ENCODE results near the gene NHP2. TPM values are rescaled to one million over a fixed set of nuclear protein-coding genes. Genes with fewer than 3 reads are reported as not detected.
A peak's percentile ranks its signal among the peaks of the same experiment; 100 is the strongest.

The NHP2 gene
- total RNA-seq, 2 experiments from 2014 or later: 42.2 to 44.5 TPM

DNA sequence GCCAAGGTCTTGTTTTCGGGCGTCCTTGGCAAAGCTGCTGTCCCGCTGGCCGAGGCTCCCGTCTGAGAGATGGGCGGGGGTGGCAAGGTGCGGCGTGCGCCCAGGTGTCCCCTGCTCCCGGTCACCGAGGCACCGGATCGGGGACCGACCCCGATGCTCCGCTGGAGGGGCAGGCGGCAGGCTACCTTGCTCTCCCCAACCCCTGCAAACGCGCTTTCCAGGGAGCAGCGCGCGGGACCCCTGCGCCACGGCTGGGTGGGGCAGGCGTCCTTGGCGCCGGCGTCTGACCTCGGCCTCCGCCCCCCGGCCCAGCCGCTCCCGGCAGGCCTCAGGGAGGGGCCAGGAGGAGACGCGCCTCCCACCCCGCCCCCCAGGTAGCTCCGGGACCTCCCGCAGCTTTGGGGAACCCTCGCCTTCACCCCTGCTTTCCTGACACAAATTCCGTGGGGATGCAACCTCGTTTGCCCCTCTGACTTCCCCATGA, 39.8 kb downstream of the NHP2 start:
- H3K9me3 Mint-ChIP-seq: no peaks in the 10 kb centered on the region
- H3K27me3 Mint-ChIP-seq: no peaks in the 10 kb centered on the region
- ATAC-seq (ENCODE audit: poor library complexity) (no peak), DNase-seq (peak in 2 of 14 experiments; percentile 32 to 41)
- peaks cover 38% of the 10 kb centered on the region for H3K4me1 Mint-ChIP-seq (ENCODE audit: low read depth)
- no peaks in the 10 kb centered on the region for H3K36me3 ChIP-seq (ENCODE audit: insufficient read depth, low read length)
- CTCF ChIA-PET: interaction anchor here (1.1 to 1.7 kb wide), 2 partner anchors 17 to 38 kb away, joined by 3 to 4 read pairs; partner anchors contain the start of gene RMND5B
- H3K4me3 ChIP-seq (ENCODE audit: low read length): peak overlapping the region; percentile 55
- H3K36me3 Mint-ChIP-seq (ENCODE audit: low read depth): no peaks in the 10 kb centered on the region
- H3K4me1 ChIP-seq (ENCODE audit: insufficient read depth, low read length): peaks cover 55% of the 10 kb centered on the region
- POLR2A ChIA-PET: interaction anchor here (1.3 kb wide), 1 partner anchor 40 kb away, joined by 4 read pairs; the partner anchor contains the start of gene NHP2
- H3K27me3 ChIP-seq (ENCODE audit: control insufficient read depth in 1 of 2, insufficient read depth in 2 of 2, low read length in 2 of 2): peaks cover 0 to 7% of the 10 kb centered on the region in 2 experiments
- no peak overlapping the region for H3K27ac ChIP-seq (ENCODE audit: low read depth in 1 of 2, low read length in 2 of 2)
- H3K4me3 Mint-ChIP-seq: peak overlapping the region; percentile 90
- intact Hi-C loops (cut with DNase I, micrococcal nuclease): loop anchor here (2.0 to 5.0 kb wide), 3 partner anchors 17 to 37 kb away; partner anchors contain the start of gene RMND5B (in 1 of the 2)
- TF ChIP-seq, protein P1, sequence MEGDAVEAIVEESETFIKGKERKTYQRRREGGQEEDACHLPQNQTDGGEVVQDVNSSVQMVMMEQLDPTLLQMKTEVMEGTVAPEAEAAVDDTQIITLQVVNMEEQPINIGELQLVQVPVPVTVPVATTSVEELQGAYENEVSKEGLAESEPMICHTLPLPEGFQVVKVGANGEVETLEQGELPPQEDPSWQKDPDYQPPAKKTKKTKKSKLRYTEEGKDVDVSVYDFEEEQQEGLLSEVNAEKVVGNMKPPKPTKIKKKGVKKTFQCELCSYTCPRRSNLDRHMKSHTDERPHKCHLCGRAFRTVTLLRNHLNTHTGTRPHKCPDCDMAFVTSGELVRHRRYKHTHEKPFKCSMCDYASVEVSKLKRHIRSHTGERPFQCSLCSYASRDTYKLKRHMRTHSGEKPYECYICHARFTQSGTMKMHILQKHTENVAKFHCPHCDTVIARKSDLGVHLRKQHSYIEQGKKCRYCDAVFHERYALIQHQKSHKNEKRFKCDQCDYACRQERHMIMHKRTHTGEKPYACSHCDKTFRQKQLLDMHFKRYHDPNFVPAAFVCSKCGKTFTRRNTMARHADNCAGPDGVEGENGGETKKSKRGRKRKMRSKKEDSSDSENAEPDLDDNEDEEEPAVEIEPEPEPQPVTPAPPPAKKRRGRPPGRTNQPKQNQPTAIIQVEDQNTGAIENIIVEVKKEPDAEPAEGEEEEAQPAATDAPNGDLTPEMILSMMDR (IDR thresholded peaks at IDR 0.05): no peak
- H3K27ac Mint-ChIP-seq: peak overlapping the region; percentile 67
- peaks cover 0 to 4% of the 10 kb centered on the region in 2 experiments for H3K9me3 ChIP-seq (ENCODE audit: control insufficient read depth in 1 of 2, insufficient read depth in 1 of 2, low read length in 2 of 2)

DNA sequence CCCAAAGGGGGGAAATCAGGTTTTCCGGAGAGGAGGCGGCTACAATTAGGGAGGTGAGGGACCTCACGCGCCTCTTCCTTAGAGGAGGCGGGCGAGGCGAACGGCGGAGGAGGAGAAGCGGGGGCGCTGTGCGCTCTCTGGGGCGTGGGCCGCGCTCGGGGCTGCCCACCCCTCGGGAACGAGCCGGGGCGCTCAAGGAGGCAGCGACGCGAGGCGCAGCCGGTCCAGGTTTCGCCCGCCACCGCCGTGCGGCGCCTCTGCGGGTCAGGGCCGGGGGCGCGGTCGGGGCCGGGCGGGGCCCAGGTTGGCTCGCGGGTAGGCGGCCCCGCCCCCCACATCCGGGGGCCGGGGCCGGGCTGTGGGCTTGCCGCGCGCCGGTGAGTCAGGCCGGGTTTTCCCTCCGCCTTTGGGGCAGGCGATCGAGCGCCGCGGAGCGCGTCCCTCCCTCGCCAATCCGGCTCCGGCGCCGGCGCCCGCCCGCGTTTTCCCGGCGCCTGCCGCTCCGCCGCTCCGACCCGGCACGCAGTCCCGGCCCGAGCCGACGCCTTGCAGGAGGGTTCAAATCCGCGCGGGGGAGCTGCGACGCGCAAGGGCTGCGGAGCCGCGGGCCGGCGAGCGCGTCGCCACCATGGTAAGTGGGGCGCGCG, 40.4 kb downstream of the NHP2 start, which contains the start of gene N4BP3:
Gene N4BP3, plus strand, starts transcription at position 392 of the 647 bp plus-strand sequence. CDS start 6,052 bp downstream, outside the sequence.
- Mint-ChIP-seq H3K4me3 (peak within 1 kb of the TSS; percentile 95), H3K9me3 (no peaks in the 10 kb centered on the region), H3K36me3 (ENCODE audit: low read depth) (no peaks in the 10 kb centered on the region), H3K4me1 (ENCODE audit: low read depth) (peaks cover 40% of the 10 kb centered on the region), H3K27ac (peak within 1 kb of the TSS; percentile 71), H3K27me3 (no peaks in the 10 kb centered on the region)
- POLR2A ChIA-PET: interaction anchor here (1.3 kb wide), 1 partner anchor 40 kb away, joined by 4 read pairs; the partner anchor contains the start of gene NHP2
- Histone ChIP-seq H3K36me3 (ENCODE audit: insufficient read depth, low read length) (no peaks in the 10 kb centered on the region), H3K4me3 (ENCODE audit: low read length) (peak within 1 kb of the TSS; percentile 55), H3K27me3 (ENCODE audit: control insufficient read depth in 1 of 2, insufficient read depth in 2 of 2, low read length in 2 of 2) (peaks cover 0 to 7% of the 10 kb centered on the region in 2 experiments), H3K9me3 (ENCODE audit: control insufficient read depth in 1 of 2, insufficient read depth in 1 of 2, low read length in 2 of 2) (peaks cover 0 to 4% of the 10 kb centered on the region in 2 experiments), H3K4me1 (ENCODE audit: insufficient read depth, low read length) (peaks cover 51% of the 10 kb centered on the region), H3K27ac (ENCODE audit: low read depth in 1 of 2, low read length in 2 of 2) (no peak within 1 kb of the TSS)
- DNase-seq (peak; percentile 55 to 93 (median 75)), ATAC-seq (ENCODE audit: poor library complexity) (peak; percentile 69)
- intact Hi-C loops (cut with DNase I, micrococcal nuclease): loop anchor here (2.0 to 5.0 kb wide), 3 partner anchors 18 to 36 kb away; partner anchors contain the start of gene RMND5B (in 1 of the 2)
- TF ChIP-seq, protein P1 (IDR thresholded peaks at IDR 0.05): no peak
- CTCF ChIA-PET: interaction anchor here (0.8 to 1.7 kb wide), 3 partner anchors 18 to 41 kb away, joined by 3 to 4 read pairs (median 3); partner anchors contain the start of genes NHP2 and RMND5B

DNA sequence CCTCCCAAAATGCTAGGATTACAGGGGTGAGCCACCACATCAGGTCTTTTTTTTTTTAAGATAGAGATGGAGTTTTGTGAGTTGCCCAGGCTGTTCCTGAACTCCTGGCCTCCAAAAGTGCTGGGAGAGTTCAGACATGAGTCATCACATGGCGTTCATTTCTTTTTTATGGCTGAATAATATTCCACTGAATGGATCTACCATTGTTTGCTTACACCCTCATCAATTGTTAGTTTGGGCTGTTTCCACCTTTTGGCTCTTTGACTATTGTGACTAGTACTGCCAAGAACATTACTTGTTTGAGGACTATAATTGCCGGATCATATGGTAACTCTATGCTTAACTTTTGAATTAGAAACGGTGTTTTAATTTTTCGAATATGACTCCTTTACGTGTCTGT, 41.1 kb downstream of the NHP2 start:
- Mint-ChIP-seq H3K27ac (peak overlapping the region; percentile 71), H3K36me3 (ENCODE audit: low read depth) (no peaks in the 10 kb centered on the region), H3K9me3 (no peaks in the 10 kb centered on the region), H3K27me3 (no peaks in the 10 kb centered on the region), H3K4me3 (peak overlapping the region; percentile 95), H3K4me1 (ENCODE audit: low read depth) (peaks cover 43% of the 10 kb centered on the region)
- DNase-seq (no peak), ATAC-seq (ENCODE audit: poor library complexity) (no peak)
- intact Hi-C loops (cut with DNase I, micrococcal nuclease): loop anchor here (2.0 to 5.0 kb wide), 3 partner anchors 18 to 35 kb away; partner anchors contain the start of gene RMND5B (in 1 of the 2)
- TF ChIP-seq, protein P1 (IDR thresholded peaks at IDR 0.05): no peak
- Histone ChIP-seq H3K4me1 (ENCODE audit: insufficient read depth, low read length) (peaks cover 44% of the 10 kb centered on the region), H3K9me3 (ENCODE audit: control insufficient read depth in 1 of 2, insufficient read depth in 1 of 2, low read length in 2 of 2) (peaks cover 0 to 4% of the 10 kb centered on the region in 2 experiments), H3K4me3 (ENCODE audit: low read length) (peak overlapping the region; percentile 40), H3K36me3 (ENCODE audit: insufficient read depth, low read length) (no peaks in the 10 kb centered on the region), H3K27ac (ENCODE audit: low read depth in 1 of 2, low read length in 2 of 2) (no peak overlapping the region), H3K27me3 (ENCODE audit: control insufficient read depth in 1 of 2, insufficient read depth in 2 of 2, low read length in 2 of 2) (peaks cover 0 to 7% of the 10 kb centered on the region in 2 experiments)
- ChIA-PET CTCF (interaction anchor here (0.8 to 1.7 kb wide), 3 partner anchors 19 to 41 kb away, joined by 3 to 4 read pairs (median 3); partner anchors contain the start of genes NHP2 and RMND5B), POLR2A (no interaction called here)

Measured in CD4-positive, alpha-beta T cell (primary cell).